ENCODE data around the gene TTYH2.
A peak's percentile ranks its signal among the peaks of the same experiment; 100 is the strongest.

The TTYH2 gene

GRCh38 chr17:74192950-74193781, 20.2 kb upstream of the TTYH2 start:
- DNase-seq: peak in 19 of 58 donors; percentile 8 to 56 (median 36)

GRCh38 chr17:74194682-74195081, 18.7 kb upstream of the TTYH2 start:
- no peak for DNase-seq

GRCh38 chr17:74196541-74197317, 16.6 kb upstream of the TTYH2 start:
- DNase-seq: no peak

- DNase-seq: no peak
Observed at GRCh38 chr17:74197801-74198200, 15.6 kb upstream of the TTYH2 start.

GRCh38 chr17:74198694-74199093, 14.7 kb upstream of the TTYH2 start:
- no peak for DNase-seq

- peak in 49 of 58 donors; percentile 10 to 79 (median 45) for DNase-seq
Observed at GRCh38 chr17:74199306-74200092, 13.9 kb upstream of the TTYH2 start.

- no peak for DNase-seq
Observed at GRCh38 chr17:74200112-74200511, 13.3 kb upstream of the TTYH2 start.

GRCh38 chr17:74201250-74201649, 12.1 kb upstream of the TTYH2 start:
- DNase-seq: peak in 6 of 58 donors; percentile 8 to 45 (median 23)

GRCh38 chr17:74201948-74202347, 11.4 kb upstream of the TTYH2 start:
- no peak for DNase-seq

- peak in 3 of 58 donors; percentile 34 to 52 (median 45) for DNase-seq
Observed at GRCh38 chr17:74202938-74203337, 10.4 kb upstream of the TTYH2 start.

- peak; percentile 51 to 99 (median 94) for DNase-seq
Observed at GRCh38 chr17:74203439-74204240, 9.7 kb upstream of the TTYH2 start, which contains the start of gene RPL38. TSS of gene RPL38 (plus strand) at chr17:74203678. CDS start at chr17:74203956, 278 bp downstream.

GRCh38 chr17:74204474-74204873, 8.9 kb upstream of the TTYH2 start:
- no peak for DNase-seq

GRCh38 chr17:74205274-74205673, 8.1 kb upstream of the TTYH2 start:
- DNase-seq: no peak

- DNase-seq: peak in 4 of 58 donors; percentile 7 to 31 (median 22)
Observed at GRCh38 chr17:74206332-74206818, 7.0 kb upstream of the TTYH2 start.

- DNase-seq: peak in 53 of 58 donors; percentile 21 to 87 (median 65)
Observed at GRCh38 chr17:74210191-74211140, 2.9 kb upstream of the TTYH2 start.

- DNase-seq: peak in 5 of 58 donors; percentile 18 to 62 (median 57)
Observed at GRCh38 chr17:74211141-74211911, 2.0 kb upstream of the TTYH2 start.

- DNase-seq: peak in 6 of 58 donors; percentile 26 to 61 (median 48)
Observed at GRCh38 chr17:74211912-74212208, 1.5 kb upstream of the TTYH2 start.

GRCh38 chr17:74212209-74212912, 1.0 kb upstream of the TTYH2 start:
- peak in 18 of 58 donors; percentile 17 to 59 (median 39) for DNase-seq
